RWPE2 (cell line): ENCODE data around the gene PPM1M.

Experiments
- ATAC-seq: fragments of 200-7000 bp; cut with Tn5 transposase; 3 replicates; pipeline ENCODE4 v1.9.1; 2021; ENCODE audit warnings: low read depth
- DNase-seq: peaks from one replicate; pipeline ENCODE4 v3.0.0-alpha.2; 2020; ENCODE audit warnings: low spot score
- H3K27ac ChIP-seq: fragments of 450-650 bp; 2 replicates; pipeline ENCODE4 v1.5.1; 2017; ENCODE audit warnings: mild to moderate bottlenecking; ENCODE audit not compliant: poor library complexity, severe bottlenecking
- H3K27me3 ChIP-seq: fragments of 250-450 bp; sonication (Bioruptor Pico); 2 replicates; pipeline ENCODE4 v1.5.1; 2021; ENCODE audit warnings: mild to moderate bottlenecking, moderate library complexity; ENCODE audit not compliant: insufficient read depth, poor library complexity, severe bottlenecking
- H3K36me3 ChIP-seq: fragments of 250-450 bp; sonication (Bioruptor Pico); 2 replicates; pipeline ENCODE4 v1.5.1; 2020; ENCODE audit warnings: low read depth, mild to moderate bottlenecking, moderate library complexity
- H3K4me1 ChIP-seq: fragments of 250-450 bp; sonication (Bioruptor Pico); 2 replicates; pipeline ENCODE4 v1.5.1; 2021; ENCODE audit warnings: mild to moderate bottlenecking, moderate library complexity; ENCODE audit not compliant: insufficient read depth, poor library complexity, severe bottlenecking
- H3K4me3 ChIP-seq: fragments of 250-450 bp; sonication (Bioruptor Pico); 2 replicates; pipeline ENCODE4 v1.5.1; 2021; ENCODE audit warnings: mild to moderate bottlenecking, moderate library complexity; ENCODE audit not compliant: severe bottlenecking
- H3K9me3 ChIP-seq: fragments of 250-450 bp; sonication (Bioruptor Pico); 2 replicates; pipeline ENCODE4 v1.5.1; 2021; ENCODE audit warnings: mild to moderate bottlenecking, moderate library complexity; ENCODE audit not compliant: severe bottlenecking
- TF ChIP-seq, protein P1 (sequence below): fragments of 450-650 bp; IDR thresholded peaks from one replicate; pipeline ENCODE4 v1.5.1; 2017; ENCODE audit warnings: mild to moderate bottlenecking, moderate library complexity; ENCODE audit not compliant: poor library complexity, severe bottlenecking

PPM1M gene

DNA sequence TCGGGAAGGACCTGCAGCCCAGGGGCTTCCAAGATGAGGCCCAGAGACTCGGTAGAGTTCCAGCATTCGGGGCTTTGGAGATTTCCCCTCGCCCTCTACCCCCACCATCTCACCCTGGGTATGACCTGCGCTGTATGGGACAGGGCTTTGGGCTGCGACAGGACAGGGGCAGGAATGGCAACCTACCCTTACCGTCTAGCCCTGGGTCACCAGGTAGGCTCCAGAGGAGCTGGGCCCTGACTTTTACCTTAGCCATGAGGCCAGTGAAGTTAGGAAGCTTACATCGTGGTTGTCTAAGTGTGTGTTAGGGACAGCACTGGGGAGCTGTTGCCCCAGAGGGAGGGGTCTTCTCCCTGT, 683 bp downstream of the PPM1M start:
- ATAC-seq (no peak; the same call in 2 of the 3 replicates), DNase-seq (no peak)
- no peaks in the 10 kb centered on the region for H3K9me3 ChIP-seq
- peak overlapping the region; percentile 36 for H3K4me3 ChIP-seq
- H3K36me3 ChIP-seq, result no peaks in the 10 kb centered on the region; the same call in 1 of the 2 replicates
- H3K27me3 ChIP-seq, result no peaks in the 10 kb centered on the region
- peak overlapping the region; percentile 52 for H3K27ac ChIP-seq
- H3K4me1 ChIP-seq, result peaks cover 12% of the 10 kb centered on the region
- TF ChIP-seq, protein P1, sequence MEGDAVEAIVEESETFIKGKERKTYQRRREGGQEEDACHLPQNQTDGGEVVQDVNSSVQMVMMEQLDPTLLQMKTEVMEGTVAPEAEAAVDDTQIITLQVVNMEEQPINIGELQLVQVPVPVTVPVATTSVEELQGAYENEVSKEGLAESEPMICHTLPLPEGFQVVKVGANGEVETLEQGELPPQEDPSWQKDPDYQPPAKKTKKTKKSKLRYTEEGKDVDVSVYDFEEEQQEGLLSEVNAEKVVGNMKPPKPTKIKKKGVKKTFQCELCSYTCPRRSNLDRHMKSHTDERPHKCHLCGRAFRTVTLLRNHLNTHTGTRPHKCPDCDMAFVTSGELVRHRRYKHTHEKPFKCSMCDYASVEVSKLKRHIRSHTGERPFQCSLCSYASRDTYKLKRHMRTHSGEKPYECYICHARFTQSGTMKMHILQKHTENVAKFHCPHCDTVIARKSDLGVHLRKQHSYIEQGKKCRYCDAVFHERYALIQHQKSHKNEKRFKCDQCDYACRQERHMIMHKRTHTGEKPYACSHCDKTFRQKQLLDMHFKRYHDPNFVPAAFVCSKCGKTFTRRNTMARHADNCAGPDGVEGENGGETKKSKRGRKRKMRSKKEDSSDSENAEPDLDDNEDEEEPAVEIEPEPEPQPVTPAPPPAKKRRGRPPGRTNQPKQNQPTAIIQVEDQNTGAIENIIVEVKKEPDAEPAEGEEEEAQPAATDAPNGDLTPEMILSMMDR, result no peak

DNA sequence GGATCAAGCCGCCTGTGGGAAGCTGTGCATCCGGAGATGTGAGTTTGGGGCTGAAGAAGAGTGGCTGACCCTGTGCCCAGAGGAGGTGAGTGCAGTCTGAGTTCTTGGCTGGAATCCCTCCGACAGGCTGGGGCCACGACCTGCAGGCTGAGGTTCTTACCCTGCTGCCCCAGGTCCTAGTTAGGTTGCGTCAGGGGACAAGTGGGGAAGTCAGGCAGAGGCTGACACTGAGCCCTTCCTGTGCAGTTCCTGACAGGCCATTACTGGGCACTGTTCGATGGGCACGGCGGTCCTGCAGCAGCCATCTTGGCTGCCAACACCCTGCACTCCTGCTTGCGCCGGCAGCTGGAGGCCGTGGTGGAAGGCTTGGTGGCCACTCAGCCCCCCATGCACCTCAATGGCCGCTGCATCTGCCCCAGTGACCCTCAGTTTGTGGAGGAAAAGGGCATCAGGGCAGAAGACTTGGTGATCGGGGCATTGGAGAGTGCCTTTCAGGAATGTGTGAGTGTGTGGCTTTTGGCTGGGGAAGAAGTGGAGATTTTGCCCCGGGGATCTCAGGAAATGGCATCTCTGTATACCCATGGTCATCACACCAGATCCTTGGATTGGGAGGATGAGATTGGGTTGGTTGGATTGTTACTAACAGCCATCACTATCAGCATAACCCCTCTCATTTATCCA, 1.3 kb downstream of the PPM1M start:
- no peak for DNase-seq
- Histone ChIP-seq H3K9me3 (no peaks in the 10 kb centered on the region), H3K27me3 (no peaks in the 10 kb centered on the region), H3K4me1 (peaks cover 12% of the 10 kb centered on the region), H3K36me3 (peaks cover 5% of the 10 kb centered on the region), H3K27ac (peak overlapping the region; percentile 52), H3K4me3 (no peak overlapping the region)
- TF ChIP-seq, protein P1, result no peak
- ATAC-seq, result no peak

DNA sequence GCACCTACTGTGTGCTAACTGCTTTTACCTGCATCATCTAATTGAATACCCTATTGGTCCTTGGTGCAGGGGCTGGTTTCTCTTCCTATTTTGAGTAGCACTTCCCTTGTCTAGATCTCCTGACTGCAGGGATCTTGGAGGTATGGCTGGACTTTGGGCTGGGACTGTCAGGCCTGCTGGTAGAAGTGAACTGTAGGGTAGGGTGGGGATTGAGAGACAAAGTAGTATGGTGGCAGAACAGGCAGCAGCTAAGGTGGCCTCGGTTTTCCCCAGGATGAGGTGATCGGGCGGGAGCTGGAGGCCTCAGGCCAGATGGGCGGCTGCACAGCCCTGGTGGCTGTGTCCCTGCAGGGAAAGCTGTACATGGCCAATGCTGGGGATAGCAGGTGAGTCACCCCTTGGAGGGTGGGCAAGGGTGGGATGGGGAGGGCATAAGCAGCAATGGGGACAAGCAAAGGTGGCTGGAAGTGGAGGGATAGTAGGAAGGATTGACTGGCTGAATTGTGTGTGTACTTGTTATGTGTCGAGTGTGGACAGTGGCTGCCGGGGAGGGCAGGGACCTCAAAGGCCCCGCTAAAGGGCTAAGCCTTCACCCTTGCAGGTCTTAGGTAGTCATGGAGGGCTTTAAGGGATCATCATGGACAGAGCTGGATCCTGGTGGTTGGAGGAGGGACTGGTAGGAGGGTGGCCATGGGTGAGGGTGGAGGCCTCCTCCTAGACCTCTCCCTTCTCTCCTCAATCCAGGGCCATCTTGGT, 2.0 kb downstream of the PPM1M start:
- H3K4me1 ChIP-seq, result peaks cover 12% of the 10 kb centered on the region
- peaks cover 12% of the 10 kb centered on the region for H3K36me3 ChIP-seq
- ATAC-seq (no peak), DNase-seq (no peak)
- H3K4me3 ChIP-seq, result no peak overlapping the region
- H3K27me3 ChIP-seq, result no peaks in the 10 kb centered on the region
- no peak overlapping the region for H3K27ac ChIP-seq
- H3K9me3 ChIP-seq, result no peaks in the 10 kb centered on the region
- TF ChIP-seq, protein P1, result no peak

DNA sequence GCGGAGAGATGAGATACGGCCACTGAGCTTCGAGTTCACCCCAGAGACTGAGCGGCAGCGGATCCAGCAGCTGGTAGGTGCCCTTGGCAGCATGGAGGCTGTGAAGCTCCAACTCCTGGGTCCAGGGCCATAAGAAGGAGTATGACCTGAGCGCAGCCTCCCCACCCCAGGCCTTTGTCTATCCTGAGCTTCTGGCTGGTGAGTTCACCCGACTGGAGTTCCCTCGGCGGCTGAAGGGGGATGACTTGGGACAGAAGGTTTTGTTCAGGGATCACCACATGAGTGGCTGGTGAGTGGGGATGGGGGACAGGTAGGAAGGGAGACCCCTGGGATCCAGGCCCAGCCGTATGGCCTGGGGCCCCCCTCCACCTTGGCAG, 2.6 kb downstream of the PPM1M start:
- TF ChIP-seq, protein P1, result no peak
- ATAC-seq (no peak), DNase-seq (peak; percentile 56)
- peaks cover 18% of the 10 kb centered on the region for H3K36me3 ChIP-seq
- H3K9me3 ChIP-seq, result no peaks in the 10 kb centered on the region
- H3K27me3 ChIP-seq, result no peaks in the 10 kb centered on the region
- H3K27ac ChIP-seq, result no peak overlapping the region
- peaks cover 12% of the 10 kb centered on the region for H3K4me1 ChIP-seq
- no peak overlapping the region for H3K4me3 ChIP-seq
